IMR-90 (cell line): Measurements from ENCODE around the gene MYO1D. TPM values are rescaled to one million over a fixed set of nuclear protein-coding genes. Genes with fewer than 3 reads are reported as not detected.

Source experiments
- ATAC-seq: fragments of 200-7000 bp; cut with Tn5 transposase; 2 replicates; pipeline ENCODE4 v1.9.1; 2020; ENCODE audit warnings: low read depth, mild to moderate bottlenecking, moderate library complexity
- BruUV-seq: library from RNA; stranded (reverse); fragments of 400-500 nt; replicated peaks from 2 replicates; lab custom pipeline; 2021; lab: Mats Ljungman, UMichigan
- CTCF ChIA-PET: fragments of 300-600 bp; formaldehyde crosslinking; extraction: SDS; loops from one replicate; lab custom pipeline; 2021; ENCODE audit warnings: antibody characterized with exemption; lab: Yijun Ruan, JAX
- POLR2A ChIA-PET: fragments of 300-600 bp; sonication (Branson Sonifier 250); formaldehyde crosslinking; loops from one replicate; lab custom pipeline; 2022; ENCODE audit warnings: antibody characterized with exemption; ENCODE audit not compliant: unreplicated experiment; lab: Charles Lee
- DNase-seq: peaks from one replicate; pipeline ENCODE4 v3.0.0; 2013
- H2AFZ ChIP-seq: replicated peaks from 2 replicates; pipeline ENCODE3; 2013; ENCODE audit warnings: low read length, mild to moderate bottlenecking; ENCODE audit not compliant: poor library complexity
- H2AK5ac ChIP-seq: 2 replicates; pipeline ENCODE4 v1.6.1; 2013; ENCODE audit warnings: low read depth, low read length, inconsistent platforms
- H2AK9ac ChIP-seq: replicated peaks from 2 replicates; pipeline ENCODE3; 2013; ENCODE audit warnings: mild to moderate bottlenecking, low read depth, low read length, moderate library complexity; ENCODE audit not compliant: poor library complexity
- H2BK120ac ChIP-seq: 2 replicates; pipeline ENCODE4 v1.6.1; 2013; ENCODE audit warnings: low read depth, low read length, inconsistent platforms
- H2BK15ac ChIP-seq: 3 replicates; pipeline ENCODE4 v1.6.1; 2013; ENCODE audit warnings: low read depth, low read length, inconsistent platforms
- H2BK20ac ChIP-seq: 2 replicates; pipeline ENCODE4 v1.6.1; 2013; ENCODE audit warnings: low read depth, mild to moderate bottlenecking, inconsistent platforms, low read length, moderate library complexity
- H2BK5ac ChIP-seq: 2 replicates; pipeline ENCODE4 v1.6.1; 2013; ENCODE audit warnings: mild to moderate bottlenecking, low read depth, low read length, inconsistent platforms; ENCODE audit not compliant: poor library complexity, severe bottlenecking
- H3K14ac ChIP-seq: replicated peaks from 2 replicates; pipeline ENCODE4 v1.6.1; 2013; ENCODE audit warnings: low read depth, low read length, inconsistent platforms
- H3K18ac ChIP-seq: 2 replicates; pipeline ENCODE4 v1.6.1; 2013; ENCODE audit warnings: low read depth, low read length, control low read depth
- H3K23ac ChIP-seq: 2 replicates; pipeline ENCODE4 v1.6.1; 2013; ENCODE audit warnings: low read depth, low read length, inconsistent platforms
- H3K27ac ChIP-seq: 2 replicates; pipeline ENCODE4 v1.5.1; 2013; ENCODE audit warnings: mild to moderate bottlenecking, control low read depth, low read length; ENCODE audit not compliant: insufficient read depth
- H3K27me3 ChIP-seq: 2 replicates; pipeline ENCODE4 v1.6.1; 2013; ENCODE audit warnings: low read length; ENCODE audit not compliant: control insufficient read depth, insufficient read depth
- H3K36me3 ChIP-seq: 2 replicates; pipeline ENCODE4 v1.6.1; 2013; ENCODE audit warnings: low read length, mixed read lengths; ENCODE audit not compliant: control insufficient read depth, insufficient read depth
- H3K4ac ChIP-seq: 2 replicates; pipeline ENCODE4 v1.6.1; 2013; ENCODE audit warnings: low read depth, low read length, inconsistent platforms
- H3K4me1 ChIP-seq: 2 replicates; pipeline ENCODE4 v1.6.1; 2013; ENCODE audit warnings: low read length, mixed read lengths; ENCODE audit not compliant: control insufficient read depth, insufficient read depth
- H3K4me2 ChIP-seq: 2 replicates; pipeline ENCODE4 v1.6.1; 2013; ENCODE audit warnings: low read depth, mild to moderate bottlenecking, control low read depth, low read length, moderate library complexity
- H3K4me3 ChIP-seq: 2 replicates; pipeline ENCODE4 v1.5.1; 2013; ENCODE audit warnings: low read depth, mild to moderate bottlenecking, control low read depth, low read length, moderate library complexity; ENCODE audit not compliant: insufficient read depth
- H3K56ac ChIP-seq: 2 replicates; pipeline ENCODE4 v1.6.1; 2013; ENCODE audit warnings: low read length, inconsistent platforms; ENCODE audit not compliant: insufficient read depth; ENCODE audit errors: extremely low read depth
- H3K79me1 ChIP-seq, 2 experiments: 2 replicates each; pipeline ENCODE4 v1.6.1; 2013; ENCODE audit warnings: low read length in 2 of 2, inconsistent platforms in 1 of 2, low read depth in 1 of 2
- H3K9ac ChIP-seq: 2 replicates; pipeline ENCODE4 v1.6.1; 2013; ENCODE audit warnings: low read depth, low read length, control low read depth
- H3K9me1 ChIP-seq: 2 replicates; pipeline ENCODE4 v1.6.1; 2013; ENCODE audit warnings: low read length, inconsistent platforms; ENCODE audit not compliant: insufficient read depth
- H3K9me3 ChIP-seq: 2 replicates; pipeline ENCODE4 v1.6.1; 2013; ENCODE audit warnings: low read length; ENCODE audit not compliant: control insufficient read depth, insufficient read depth
- H4K20me1 ChIP-seq: 2 replicates; pipeline ENCODE4 v1.6.1; 2013; ENCODE audit warnings: low read length, inconsistent platforms; ENCODE audit not compliant: insufficient read depth
- H4K5ac ChIP-seq: 2 replicates; pipeline ENCODE4 v1.6.1; 2013; ENCODE audit warnings: mild to moderate bottlenecking, low read depth, low read length, control low read depth
- H4K8ac ChIP-seq, 2 experiments: 2 replicates each; pipeline ENCODE4 v1.6.1; 2013; ENCODE audit warnings: low read depth in 2 of 2, low read length in 2 of 2, control low read depth in 1 of 2, inconsistent platforms in 1 of 2
- H4K91ac ChIP-seq: 2 replicates; pipeline ENCODE4 v1.6.1; 2013; ENCODE audit warnings: low read depth, low read length, inconsistent platforms; ENCODE audit not compliant: insufficient read depth
- BHLHE40 ChIP-seq: fragments of 150-350 bp; IDR thresholded peaks from 2 replicates; pipeline ENCODE4 v1.6.1; 2016; ENCODE audit warnings: mild to moderate bottlenecking, low read depth, low read length
- MXI1 ChIP-seq: IDR thresholded peaks from 2 replicates; pipeline ENCODE4 v1.6.1; 2012; ENCODE audit warnings: low read depth, mild to moderate bottlenecking, low read length, moderate library complexity, borderline replicate concordance
- NFE2L2 ChIP-seq: fragments of 150-350 bp; IDR thresholded peaks from 2 replicates; pipeline ENCODE4 v1.6.1; 2016; ENCODE audit warnings: low read depth, mild to moderate bottlenecking, low read length
- RAD21 ChIP-seq: IDR thresholded peaks from 2 replicates; pipeline ENCODE4 v1.6.1; 2012; ENCODE audit warnings: low read length, improper control_type of control experiment
- RFX5 ChIP-seq: IDR thresholded peaks from 2 replicates; pipeline ENCODE4 v1.8.0; 2012; ENCODE audit warnings: low read depth, mild to moderate bottlenecking, low read length, moderate library complexity
- WGBS, 2 experiments: methylation state at CpG; one replicate each; pipeline versions ENCODE4 v1.1.5 to v1.1.7; 2013; ENCODE audit warnings: missing lambda C conversion rate in 2 of 2; ENCODE audit not compliant: insufficient read length in 1 of 2; ENCODE audit errors: extremely low coverage in 2 of 2; 5-methylcytosine and 5-hydroxymethylcytosine counted together
- dilution Hi-C: fragments of 300-500 bp; cut with HindIII; formaldehyde crosslinking; loops from one replicate; pipeline ENCODE4 v1.14.3; 2018; ENCODE audit warnings: low sequenced_read_pairs; ENCODE audit not compliant: unreplicated experiment
- in situ Hi-C: fragments of 300-500 bp; cut with MboI; formaldehyde crosslinking; loops from 3 replicates; pipeline ENCODE4 v1.14.3; 2019; ENCODE audit warnings: low sequenced_read_pairs, inconsistent platforms, mixed read lengths
- intact Hi-C: fragments of 100-400 bp; cut with micrococcal nuclease; formaldehyde crosslinking; loops from 2 replicates; pipeline ENCODE4 v1.10.0; 2022
- polyA plus RNA-seq, 3 experiments: library from polyadenylated mRNA; depleted of rRNA; stranded (reverse); fragments of >200 nt; gene quantifications; 2 replicates each; pipeline ENCODE4 v1.2.3, GENCODE V29; 2012; ENCODE audit warnings: low replicate concordance in 1 of 3
- total RNA-seq: library from RNA; depleted of rRNA; stranded (reverse); fragments of >200 nt; gene quantifications from 2 replicates; pipeline ENCODE4 v1.2.3, GENCODE V29; 2012

MYO1D gene
- total and polyA plus RNA-seq, 2 of the 4 experiments (the other 2 are of a cell fraction) = 0.63 to 0.90 TPM

GRCh38 chr17:32732296-32732642 lies 144.7 kb downstream of the MYO1D start:
- no peak overlapping the region for H2AK9ac ChIP-seq
- H3K4me3 ChIP-seq = no peak overlapping the region
- TF ChIP-seq NFE2L2 (no peak), BHLHE40 (no peak), RFX5 (no peak), RAD21 (no peak), MXI1 (no peak)
- no peak overlapping the region for H3K56ac ChIP-seq
- no peaks in the 10 kb centered on the region for H3K4me1 ChIP-seq
- intact Hi-C loops (no loop called here), in situ Hi-C loops (no loop called here), dilution Hi-C loops (no loop called here)
- no peak overlapping the region for H2BK5ac ChIP-seq
- no peaks in the 10 kb centered on the region for H4K20me1 ChIP-seq
- no peak overlapping the region for H4K91ac ChIP-seq
- H4K5ac ChIP-seq = no peak overlapping the region
- WGBS, 2 experiments = no CpG with 5 or more reads among the region's 2 CpGs
- ATAC-seq = no peak
- ChIA-PET POLR2A (no interaction called here), CTCF (no interaction called here)
- H2BK20ac ChIP-seq = no peak overlapping the region
- H4K8ac ChIP-seq = no peak overlapping the region
- H3K4me2 ChIP-seq = no peak overlapping the region
- H3K27ac ChIP-seq = no peak overlapping the region
- no peak overlapping the region for H3K23ac ChIP-seq
- H3K9ac ChIP-seq = no peak overlapping the region
- no peaks in the 10 kb centered on the region for H3K27me3 ChIP-seq
- H3K79me1 ChIP-seq = no peaks in the 10 kb centered on the region
- H3K14ac ChIP-seq = no peak overlapping the region
- DNase-seq = no peak
- no peaks in the 10 kb centered on the region for H3K9me3 ChIP-seq
- no peaks in the 10 kb centered on the region for H3K36me3 ChIP-seq
- no peaks in the 10 kb centered on the region for H3K9me1 ChIP-seq
- BruUV-seq = no TSS peak
- H3K4ac ChIP-seq = no peak overlapping the region
- no peak overlapping the region for H2AFZ ChIP-seq
- H2AK5ac ChIP-seq = no peak overlapping the region
- no peak overlapping the region for H2BK15ac ChIP-seq
- H2BK120ac ChIP-seq = no peak overlapping the region
- no peak overlapping the region for H3K18ac ChIP-seq
